Measurements from ENCODE around the gene PTPN11.

PTPN11 gene

DNA sequence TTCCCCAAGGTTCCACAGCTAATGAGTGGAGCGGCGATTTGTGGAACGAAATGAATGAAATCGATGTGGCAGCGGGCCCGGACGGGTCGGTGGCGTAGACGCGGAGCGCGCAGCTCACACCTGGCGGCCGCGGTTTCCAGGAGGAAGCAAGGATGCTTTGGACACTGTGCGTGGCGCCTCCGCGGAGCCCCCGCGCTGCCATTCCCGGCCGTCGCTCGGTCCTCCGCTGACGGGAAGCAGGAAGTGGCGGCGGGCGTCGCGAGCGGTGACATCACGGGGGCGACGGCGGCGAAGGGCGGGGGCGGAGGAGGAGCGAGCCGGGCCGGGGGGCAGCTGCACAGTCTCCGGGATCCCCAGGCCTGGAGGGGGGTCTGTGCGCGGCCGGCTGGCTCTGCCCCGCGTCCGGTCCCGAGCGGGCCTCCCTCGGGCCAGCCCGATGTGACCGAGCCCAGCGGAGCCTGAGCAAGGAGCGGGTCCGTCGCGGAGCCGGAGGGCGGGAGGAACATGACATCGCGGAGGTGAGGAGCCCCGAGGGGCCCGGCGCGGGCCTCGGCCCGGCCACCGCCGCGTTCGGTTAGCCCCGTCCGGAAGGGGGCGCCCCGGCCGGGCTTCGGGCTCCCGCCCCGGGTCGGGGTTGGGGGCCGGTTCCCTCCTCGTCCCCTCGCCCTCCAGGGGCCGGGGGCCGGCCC is at the start of gene PTPN11:
Gene PTPN11, plus strand, starts transcription at position 340 of the 689 bp plus-strand sequence. Its CDS starts 165 bp downstream, at position 505.
- peak within 1 kb of the TSS; percentile 95 for H3K4me3 ChIP-seq (ENCODE audit: control insufficient read depth, low read depth, low read length)
- TF ChIP-seq, protein P1, sequence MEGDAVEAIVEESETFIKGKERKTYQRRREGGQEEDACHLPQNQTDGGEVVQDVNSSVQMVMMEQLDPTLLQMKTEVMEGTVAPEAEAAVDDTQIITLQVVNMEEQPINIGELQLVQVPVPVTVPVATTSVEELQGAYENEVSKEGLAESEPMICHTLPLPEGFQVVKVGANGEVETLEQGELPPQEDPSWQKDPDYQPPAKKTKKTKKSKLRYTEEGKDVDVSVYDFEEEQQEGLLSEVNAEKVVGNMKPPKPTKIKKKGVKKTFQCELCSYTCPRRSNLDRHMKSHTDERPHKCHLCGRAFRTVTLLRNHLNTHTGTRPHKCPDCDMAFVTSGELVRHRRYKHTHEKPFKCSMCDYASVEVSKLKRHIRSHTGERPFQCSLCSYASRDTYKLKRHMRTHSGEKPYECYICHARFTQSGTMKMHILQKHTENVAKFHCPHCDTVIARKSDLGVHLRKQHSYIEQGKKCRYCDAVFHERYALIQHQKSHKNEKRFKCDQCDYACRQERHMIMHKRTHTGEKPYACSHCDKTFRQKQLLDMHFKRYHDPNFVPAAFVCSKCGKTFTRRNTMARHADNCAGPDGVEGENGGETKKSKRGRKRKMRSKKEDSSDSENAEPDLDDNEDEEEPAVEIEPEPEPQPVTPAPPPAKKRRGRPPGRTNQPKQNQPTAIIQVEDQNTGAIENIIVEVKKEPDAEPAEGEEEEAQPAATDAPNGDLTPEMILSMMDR (conservative IDR thresholded peaks at IDR 0.05; ENCODE audit: control insufficient read depth, insufficient read depth, low read depth, low read length) = no peak
- DNase-seq (ENCODE audit: low read depth) = peak; percentile 56

DNA sequence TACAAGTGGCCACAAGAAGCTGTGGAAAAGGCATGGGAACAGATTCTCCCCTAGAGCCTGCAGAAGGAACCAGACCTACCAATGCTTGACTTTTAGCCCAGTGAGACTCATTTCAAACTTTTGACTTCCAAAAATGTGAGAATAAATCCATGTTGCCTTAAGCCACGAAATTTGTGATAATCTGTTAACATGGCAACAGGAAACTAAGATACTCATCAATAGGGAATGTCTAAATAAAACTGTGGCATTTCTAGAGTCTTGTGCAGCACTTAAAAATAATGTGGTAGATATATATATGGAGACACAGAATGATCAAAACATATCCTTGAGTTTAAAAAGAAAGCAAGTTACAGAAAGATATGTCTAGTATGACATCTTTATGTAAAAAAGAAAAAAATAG is 48.5 kb upstream of the PTPN11 start:
- TF ChIP-seq, protein P1 (conservative IDR thresholded peaks at IDR 0.05; ENCODE audit: control insufficient read depth, insufficient read depth, low read depth, low read length) = no peak
- H3K4me3 ChIP-seq (ENCODE audit: control insufficient read depth, low read depth, low read length) = no peak overlapping the region
- DNase-seq (ENCODE audit: low read depth) = no peak

DNA sequence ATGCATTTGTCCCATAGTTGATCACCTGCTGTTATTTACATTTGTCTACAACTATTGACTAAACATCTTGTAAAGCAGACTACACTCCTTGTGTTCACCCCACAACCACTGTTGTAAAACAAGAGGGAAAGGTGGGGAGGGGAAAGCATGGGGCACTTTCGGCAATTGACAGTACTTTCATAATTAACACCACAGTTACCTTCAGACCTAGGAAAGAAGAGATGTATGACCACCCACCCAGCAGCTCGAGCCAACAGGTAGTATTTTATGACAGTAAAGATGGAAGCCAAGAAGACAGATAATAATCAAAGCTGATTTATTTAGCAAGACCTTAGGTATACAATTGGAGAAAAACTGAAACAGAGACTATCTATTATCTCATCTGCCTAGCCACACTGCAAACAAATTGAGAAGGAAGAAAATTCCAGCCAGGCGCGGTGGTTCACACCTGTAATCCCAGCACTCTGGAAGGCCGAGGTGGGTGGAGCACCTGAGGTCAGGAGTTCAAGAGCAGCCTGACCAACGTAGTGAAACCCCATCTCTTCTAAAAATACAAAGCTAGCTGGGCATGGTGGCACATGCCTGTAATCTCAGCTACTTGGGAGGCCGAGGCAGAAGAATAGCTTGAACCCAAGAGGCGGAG is 47.8 kb upstream of the PTPN11 start:
- H3K4me3 ChIP-seq (ENCODE audit: control insufficient read depth, low read depth, low read length) = no peak overlapping the region
- TF ChIP-seq, protein P1 (conservative IDR thresholded peaks at IDR 0.05; ENCODE audit: control insufficient read depth, insufficient read depth, low read depth, low read length) = no peak
- no peak for DNase-seq (ENCODE audit: low read depth)

DNA sequence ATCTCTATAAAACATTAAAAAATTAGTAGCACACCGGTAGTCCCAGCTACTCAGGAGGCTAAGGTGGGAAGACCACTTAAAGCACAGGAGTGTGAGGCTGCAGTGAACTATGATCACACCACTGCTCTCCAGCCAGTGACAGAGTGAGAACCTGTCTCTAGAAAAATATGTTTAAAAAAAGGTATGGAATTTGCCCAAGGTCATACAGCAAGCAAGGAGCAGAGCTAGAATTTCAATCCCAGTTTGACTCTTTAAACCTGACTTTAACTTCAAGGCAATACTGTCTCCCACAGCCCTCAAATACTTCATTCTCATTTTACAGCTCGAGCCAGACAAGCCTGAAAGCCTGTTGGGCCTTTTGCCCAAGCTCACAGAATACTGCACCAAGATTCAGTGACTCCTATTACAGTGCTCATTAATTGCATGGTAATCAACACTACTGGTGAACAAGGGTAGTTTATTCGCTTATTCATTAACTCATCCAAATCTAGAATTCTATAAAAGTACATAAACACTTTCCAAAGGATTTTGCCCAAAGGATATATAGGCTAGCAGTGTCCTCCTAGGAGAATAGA is 44.5 kb upstream of the PTPN11 start:
- no peak for DNase-seq (ENCODE audit: low read depth)
- TF ChIP-seq, protein P1 (conservative IDR thresholded peaks at IDR 0.05; ENCODE audit: control insufficient read depth, insufficient read depth, low read depth, low read length) = no peak
- no peak overlapping the region for H3K4me3 ChIP-seq (ENCODE audit: control insufficient read depth, low read depth, low read length)

DNA sequence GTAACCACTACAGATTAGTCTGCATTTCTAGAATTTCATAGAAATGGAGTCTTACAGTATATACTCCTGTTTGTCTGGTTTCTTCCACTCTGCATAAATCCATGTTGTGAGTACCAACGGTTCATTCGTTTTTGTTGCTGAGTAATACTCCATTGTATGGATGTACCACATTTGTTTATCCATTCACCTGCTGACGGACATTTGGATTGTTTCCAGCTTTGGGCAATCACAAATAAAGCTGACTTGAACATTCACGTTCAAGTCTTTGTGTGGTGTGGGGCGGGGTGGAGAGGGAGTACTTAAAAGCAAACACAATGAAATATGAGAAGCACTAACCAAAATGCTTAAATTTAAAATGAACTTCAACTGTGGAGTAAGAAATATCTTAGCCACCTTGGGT is 43.6 kb upstream of the PTPN11 start:
- H3K4me3 ChIP-seq (ENCODE audit: control insufficient read depth, low read depth, low read length) = no peak overlapping the region
- TF ChIP-seq, protein P1 (conservative IDR thresholded peaks at IDR 0.05; ENCODE audit: control insufficient read depth, insufficient read depth, low read depth, low read length) = no peak
- no peak for DNase-seq (ENCODE audit: low read depth)

DNA sequence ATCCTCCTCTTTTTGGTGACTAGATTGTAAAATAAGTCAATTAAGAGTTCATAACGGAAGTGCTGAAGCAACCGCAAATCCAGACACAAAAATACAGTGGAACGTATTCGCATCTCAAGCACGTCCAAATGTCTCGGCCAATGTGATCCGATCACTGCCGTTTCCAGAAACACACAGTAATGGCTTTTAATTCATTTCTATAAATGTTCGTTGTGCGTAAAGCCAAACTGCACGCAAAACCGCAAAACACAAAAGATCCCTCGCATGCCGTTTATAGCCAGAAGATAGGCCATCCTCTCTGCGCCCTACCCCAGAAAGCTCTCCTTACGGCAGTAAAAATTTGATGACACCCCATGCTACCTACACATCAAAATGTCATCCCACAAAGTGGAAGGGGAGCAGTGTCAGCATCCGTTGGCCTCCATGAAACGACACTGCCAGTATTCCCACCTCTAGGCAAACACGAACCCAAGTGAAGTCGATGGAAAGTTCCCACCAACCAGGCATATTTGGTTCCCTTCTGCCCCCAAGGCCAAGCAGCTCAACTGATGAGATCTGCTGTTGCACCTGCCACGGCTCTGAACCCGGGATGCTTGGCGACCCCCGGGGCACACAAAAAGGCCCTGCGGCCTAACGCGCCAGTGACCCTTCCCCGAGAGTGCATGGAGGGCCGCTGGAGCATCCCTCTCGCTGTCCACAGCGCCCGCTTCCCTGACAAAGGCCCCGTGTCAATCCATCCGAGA is 37.9 kb upstream of the PTPN11 start:
- peak overlapping the region; percentile 75 for H3K4me3 ChIP-seq (ENCODE audit: control insufficient read depth, low read depth, low read length)
- TF ChIP-seq, protein P1 (conservative IDR thresholded peaks at IDR 0.05; ENCODE audit: control insufficient read depth, insufficient read depth, low read depth, low read length) = no peak
- no peak for DNase-seq (ENCODE audit: low read depth)

Data from fibroblast of mammary gland (primary cell).